Pancreas (tissue), 10 donors: Measurements from ENCODE around the gene NPFFR2. TPM values are rescaled to one million over a fixed set of nuclear protein-coding genes. Genes with fewer than 3 reads are reported as not detected.

Experiments used
- ATAC-seq, 4 donors: fragments of 200-7000 bp; cut with Tn5 transposase; one replicate each; pipeline versions ENCODE4 v1.8.0 to v1.9.1; 2020; ENCODE audit warnings: mild to moderate bottlenecking in 4 of 4, moderate library complexity in 4 of 4
- DNase-seq, 6 donors: peaks; one replicate each; pipeline ENCODE4 v3.0.0-alpha.2; 2020
- FAIRE-seq: peaks from 2 replicates; lab custom pipeline; 2012; peaks lifted over from hg19 to GRCh38; lab: Jason Lieb, UNC
- H3K27ac ChIP-seq, 4 donors: fragments of 200-600 bp; sonication (generic); 1 replicate in 3 of 4; 2 replicates in 1 of 4; pipeline versions ENCODE4 v1.5.0 to v1.8.0; 2020
- H3K27me3 ChIP-seq, 4 donors: fragments of 200-600 bp; one replicate each; pipeline ENCODE4 v1.8.0; 2021
- H3K36me3 ChIP-seq, 3 donors: fragments of 200-600 bp; sonication (generic) in 1 of 3; one replicate each; pipeline versions ENCODE4 v1.5.0 to v1.8.0; 2020 to 2021
- H3K4me1 ChIP-seq, 3 donors: fragments of 200-600 bp; one replicate each; pipeline ENCODE4 v1.8.0; 2021
- H3K4me3 ChIP-seq, 4 donors: fragments of 200-600 bp; sonication (generic) in 2 of 4; one replicate each; pipeline versions ENCODE4 v1.5.0 to v1.8.0; 2020 to 2021
- H3K9me3 ChIP-seq, 4 donors: fragments of 200-600 bp; one replicate each; pipeline ENCODE4 v1.8.0; 2021
- CTCF ChIP-seq, 4 donors: fragments of 200-600 bp; sonication (generic) in 3 of 4; IDR thresholded peaks; one replicate each; pipeline versions ENCODE4 v1.5.0 to v1.8.0; 2021; ENCODE audit warnings: antibody characterized with exemption in 4 of 4
- WGBS, 2 donors: extraction: QIAGEN DNeasy Blood & Tissue Kit; methylation state at CpG; one replicate each; pipeline ENCODE4 v1.1.7; 2013; 5-methylcytosine and 5-hydroxymethylcytosine counted together
- intact Hi-C, 3 donors: fragments of 100-400 bp; cut with DNase I; formaldehyde crosslinking; loops; one replicate each; pipeline versions ENCODE4 v1.11.1 to v1.14.2; 2022
- polyA plus RNA-seq, 2 donors: library from polyadenylated mRNA; stranded (reverse); fragments of 200-250 nt; gene quantifications; one replicate each; pipeline ENCODE4 v1.2.3, GENCODE V29; 2013
- total RNA-seq, 6 donors: library from RNA; stranded (reverse); fragmentation: NEBNext Ultra II Directional in 4 of 6; extraction: Animal tissue kit (Norgen Biotek cat#: 25700) in 4 of 6; gene quantifications; one replicate each; pipeline versions ENCODE4 v1.2.1 to v1.2.4, GENCODE V29; 2021 to 2023
- donor health status: healthy with polysubstance abuse.
- donor health status: DM: no; HTN: no; CAD: no; lungs with moderate emphysema.
- donor health status: DM: no; HTN: no; CAD: no.
- donor health status: control.
- donor health status: control.
- donor health status: Bipolar disorder and iron deficiency.
- donor health status: DM: yes; HTN: yes; CAD: no.
- donor health status: DM: no; HTN: no; CAD: no.
- donor health status: DM: no; HTN: no; CAD: no.
- donor health status: DM: yes; HTN: yes; CAD: no.

The NPFFR2 gene
- total RNA-seq (not detected), polyA plus RNA-seq (not detected)

- FAIRE-seq (no peak), ATAC-seq (peak in 3 of 4 donors; percentile 73 to 83 (median 77)), DNase-seq (peak; percentile 2 to 73 (median 28))
- no peaks in the 10 kb centered on the region for H3K9me3 ChIP-seq
- intact Hi-C loops: no loop called here
- H3K4me1 ChIP-seq: no peaks in the 10 kb centered on the region
- H3K36me3 ChIP-seq: no peaks in the 10 kb centered on the region
- TF ChIP-seq CTCF (IDR thresholded peaks at IDR 0.05): no peak
- no peak within 1 kb of the TSS for H3K27ac ChIP-seq
- peaks cover 0 to 6% (median 0%) of the 10 kb centered on the region in 4 donors for H3K27me3 ChIP-seq
- peak within 1 kb of the TSS in 1 of 4 donors; percentile 21 for H3K4me3 ChIP-seq
- 6 to 12% methylated on average over 35 to 36 of the region's 36 CpGs for WGBS, 2 donors
These were observed at the start of gene NPFFR2 for GRCh38 chr4:72031868-72032608. NPFFR2 (plus strand) TSS chr4:72032000; CDS start chr4:72128592, 96,592 bp downstream.

GRCh38 chr4:71992571-71993312 is 39.1 kb upstream of the NPFFR2 start:
- no peaks in the 10 kb centered on the region for H3K27me3 ChIP-seq
- DNase-seq (no peak), FAIRE-seq (no peak), ATAC-seq (no peak)
- TF ChIP-seq CTCF (IDR thresholded peaks at IDR 0.05): no peak
- no peaks in the 10 kb centered on the region for H3K4me1 ChIP-seq
- no peak overlapping the region for H3K4me3 ChIP-seq
- 57 to 65% methylated on average over 2 of the region's 2 CpGs for WGBS, 2 donors
- no peak overlapping the region for H3K27ac ChIP-seq
- H3K9me3 ChIP-seq: peaks cover 0 to 4% (median 0%) of the 10 kb centered on the region in 4 donors
- H3K36me3 ChIP-seq: no peaks in the 10 kb centered on the region
- intact Hi-C loops: no loop called here

GRCh38 chr4:71994559-71994958 is 37.2 kb upstream of the NPFFR2 start:
- H3K4me1 ChIP-seq: no peaks in the 10 kb centered on the region
- TF ChIP-seq CTCF (IDR thresholded peaks at IDR 0.05): no peak
- H3K9me3 ChIP-seq: no peaks in the 10 kb centered on the region
- no peak overlapping the region for H3K4me3 ChIP-seq
- FAIRE-seq (no peak), DNase-seq (no peak), ATAC-seq (no peak)
- no peaks in the 10 kb centered on the region for H3K27me3 ChIP-seq
- no peak overlapping the region for H3K27ac ChIP-seq
- H3K36me3 ChIP-seq: no peaks in the 10 kb centered on the region
- intact Hi-C loops: no loop called here
- 73 to 76% methylated on average over 1 of the region's 1 CpG for WGBS, 2 donors

- no peak overlapping the region for H3K4me3 ChIP-seq
- H3K36me3 ChIP-seq: no peaks in the 10 kb centered on the region
- H3K9me3 ChIP-seq: no peaks in the 10 kb centered on the region
- TF ChIP-seq CTCF (IDR thresholded peaks at IDR 0.05): no peak
- peak; percentile 51 for FAIRE-seq
- ATAC-seq: no peak
- 68 to 91% methylated on average over 1 of the region's 1 CpG for WGBS, 2 donors
- intact Hi-C loops: no loop called here
- DNase-seq: no peak
- no peaks in the 10 kb centered on the region for H3K27me3 ChIP-seq
- H3K27ac ChIP-seq: no peak overlapping the region
- H3K4me1 ChIP-seq: no peaks in the 10 kb centered on the region
These were observed 36.5 kb upstream of the NPFFR2 start for GRCh38 chr4:71995297-71995696.
